ENCODE results near the gene FNBP1.
"Not testable (repeated sequence)": the region's sequence is repeated elsewhere in the genome, so short reads cannot be mapped to it uniquely, and the experiment has no call there.

The FNBP1 gene

GRCh38 chr9:129989362-129989708 is 53.7 kb downstream of the FNBP1 start:
- DNase-seq = no peak

GRCh38 chr9:129988607-129989361 is 54.2 kb downstream of the FNBP1 start:
- no peak for DNase-seq

GRCh38 chr9:129987941-129988340 is 55.0 kb downstream of the FNBP1 start:
- no peak for DNase-seq

GRCh38 chr9:129987047-129987446 is 55.9 kb downstream of the FNBP1 start:
- no peak for DNase-seq

- DNase-seq = not testable (repeated sequence)
Observed at GRCh38 chr9:129984589-129984988, 58.4 kb downstream of the FNBP1 start.

- no peak for DNase-seq
Observed at GRCh38 chr9:129983891-129984290, 59.1 kb downstream of the FNBP1 start.

- no peak for DNase-seq
Observed at GRCh38 chr9:129981180-129981907, 61.6 kb downstream of the FNBP1 start.

- DNase-seq = not testable (repeated sequence)
Observed at GRCh38 chr9:129980224-129980623, 62.8 kb downstream of the FNBP1 start.

- DNase-seq = no peak
Observed at GRCh38 chr9:129979071-129979745, 63.8 kb downstream of the FNBP1 start.

- no peak for DNase-seq
Observed at GRCh38 chr9:129972816-129973215, 70.2 kb downstream of the FNBP1 start.

GRCh38 chr9:129968690-129969485 is 74.1 kb downstream of the FNBP1 start:
- no peak for DNase-seq

GRCh38 chr9:129964901-129965734 is 77.9 kb downstream of the FNBP1 start:
- no peak for DNase-seq

- no peak for DNase-seq
Observed at GRCh38 chr9:129962889-129963703, 79.9 kb downstream of the FNBP1 start.

- no peak for DNase-seq
Observed at GRCh38 chr9:129962451-129962864, 80.5 kb downstream of the FNBP1 start.

- DNase-seq = no peak
Observed at GRCh38 chr9:129958796-129959195, 84.2 kb downstream of the FNBP1 start.

GRCh38 chr9:129954868-129955550 is 88.0 kb downstream of the FNBP1 start:
- no peak for DNase-seq

GRCh38 chr9:129953736-129954135 is 89.3 kb downstream of the FNBP1 start:
- no peak for DNase-seq

- no peak for DNase-seq
Observed at GRCh38 chr9:129952337-129952736, 90.7 kb downstream of the FNBP1 start.

GRCh38 chr9:129949821-129950220 is 93.2 kb downstream of the FNBP1 start:
- DNase-seq = no peak

GRCh38 chr9:129948626-129949025 is 94.4 kb downstream of the FNBP1 start:
- not testable (repeated sequence) for DNase-seq

Measured in activated gamma-delta T cell (primary cell).